Panc1 (cell line): ENCODE measurements around the gene CFAP77.

Experiments used
- POLR2AphosphoS5 ChIP-seq: IDR thresholded peaks from 2 replicates; pipeline ENCODE4 v1.6.1; 2012; ENCODE audit warnings: mild to moderate bottlenecking, low read depth, low read length, moderate library complexity
- REST ChIP-seq, 2 experiments: IDR thresholded peaks; 2 replicates each; pipeline ENCODE4 v1.6.1; 2011 to 2012; ENCODE audit warnings: low read depth in 2 of 2, control low read depth in 1 of 2, low read length in 1 of 2, mild to moderate bottlenecking in 1 of 2, moderate library complexity in 1 of 2; ENCODE audit not compliant: insufficient read depth in 1 of 2
- SIN3A ChIP-seq: IDR thresholded peaks from 2 replicates; pipeline ENCODE4 v1.6.1; 2012; ENCODE audit warnings: low read depth, mild to moderate bottlenecking, low read length, moderate library complexity, borderline replicate concordance; ENCODE audit not compliant: insufficient read depth
- TCF7L2 ChIP-seq: IDR thresholded peaks from 2 replicates; pipeline ENCODE4 v1.6.1; 2011; ENCODE audit warnings: mild to moderate bottlenecking, low read depth, low read length, inconsistent platforms
- TF ChIP-seq, protein P1 (sequence below): fragments of 450-650 bp; IDR thresholded peaks from 2 replicates; pipeline ENCODE4 v1.5.1; 2017; ENCODE audit warnings: mild to moderate bottlenecking

DNA sequence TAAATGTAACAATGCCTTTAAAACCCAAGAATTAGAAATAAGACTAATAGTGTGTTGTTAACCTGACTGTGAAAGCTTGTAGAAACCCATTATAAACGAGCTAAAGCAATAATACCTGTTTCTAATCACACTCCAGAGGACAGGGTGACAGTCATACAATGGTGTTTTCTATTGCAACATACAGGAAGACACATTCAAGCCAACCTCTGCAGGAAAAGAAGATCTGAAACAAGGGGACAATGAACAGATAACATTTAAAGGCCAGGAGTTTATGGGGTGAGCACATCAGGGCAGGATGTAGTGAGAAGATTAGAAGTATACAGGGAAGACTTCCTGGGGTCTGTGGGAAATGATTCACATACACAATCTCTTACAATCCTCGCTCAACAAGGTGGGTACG, 186.2 kb downstream of the CFAP77 start:
- TF ChIP-seq, protein P1, sequence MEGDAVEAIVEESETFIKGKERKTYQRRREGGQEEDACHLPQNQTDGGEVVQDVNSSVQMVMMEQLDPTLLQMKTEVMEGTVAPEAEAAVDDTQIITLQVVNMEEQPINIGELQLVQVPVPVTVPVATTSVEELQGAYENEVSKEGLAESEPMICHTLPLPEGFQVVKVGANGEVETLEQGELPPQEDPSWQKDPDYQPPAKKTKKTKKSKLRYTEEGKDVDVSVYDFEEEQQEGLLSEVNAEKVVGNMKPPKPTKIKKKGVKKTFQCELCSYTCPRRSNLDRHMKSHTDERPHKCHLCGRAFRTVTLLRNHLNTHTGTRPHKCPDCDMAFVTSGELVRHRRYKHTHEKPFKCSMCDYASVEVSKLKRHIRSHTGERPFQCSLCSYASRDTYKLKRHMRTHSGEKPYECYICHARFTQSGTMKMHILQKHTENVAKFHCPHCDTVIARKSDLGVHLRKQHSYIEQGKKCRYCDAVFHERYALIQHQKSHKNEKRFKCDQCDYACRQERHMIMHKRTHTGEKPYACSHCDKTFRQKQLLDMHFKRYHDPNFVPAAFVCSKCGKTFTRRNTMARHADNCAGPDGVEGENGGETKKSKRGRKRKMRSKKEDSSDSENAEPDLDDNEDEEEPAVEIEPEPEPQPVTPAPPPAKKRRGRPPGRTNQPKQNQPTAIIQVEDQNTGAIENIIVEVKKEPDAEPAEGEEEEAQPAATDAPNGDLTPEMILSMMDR, result no peak
- TF ChIP-seq POLR2AphosphoS5 (no peak), REST (IDR thresholded peaks at IDR 0.05; ENCODE audit: insufficient read depth in 1 of 2, low read depth in 2 of 2, low read length in 1 of 2) (no peak), SIN3A (no peak), TCF7L2 (no peak)
